GM23338 (cell line): ENCODE results near the gene DLG2. TPM values are rescaled to one million over a fixed set of nuclear protein-coding genes. Genes with fewer than 3 reads are reported as not detected.

ENCODE experiments used
- ATAC-seq: fragments of 200-7000 bp; cut with Tn5 transposase; 3 replicates; pipeline ENCODE4 v1.9.1; 2020
- DNase-seq: peaks from one replicate; pipeline ENCODE4 v3.0.0-alpha.2; 2015; ENCODE audit warnings: low spot score
- H2AFZ ChIP-seq: fragments of 200-600 bp; sonication (generic); 2 replicates; pipeline ENCODE4 v1.8.0; 2016; ENCODE audit warnings: antibody characterized with exemption, mild to moderate bottlenecking, moderate library complexity
- H3F3A ChIP-seq: fragments of 200-600 bp; sonication (generic); replicated peaks from 2 replicates; pipeline ENCODE4 v1.8.0; 2017; ENCODE audit warnings: antibody characterized with exemption, mixed run types, low read depth
- H3K27ac ChIP-seq: fragments of 200-600 bp; sonication (generic); 2 replicates; pipeline ENCODE4 v1.6.1; 2016; ENCODE audit warnings: low read depth
- H3K27me3 ChIP-seq: fragments of 200-600 bp; sonication (generic); 2 replicates; pipeline ENCODE4 v1.8.0; 2016; ENCODE audit warnings: mild to moderate bottlenecking, mixed run types, moderate library complexity; ENCODE audit not compliant: insufficient read depth
- H3K36me3 ChIP-seq: fragments of 200-600 bp; sonication (generic); 2 replicates; pipeline ENCODE4 v1.8.0; 2016; ENCODE audit warnings: mild to moderate bottlenecking; ENCODE audit not compliant: insufficient read depth
- H3K4me1 ChIP-seq: fragments of 200-600 bp; sonication (generic); 2 replicates; pipeline ENCODE4 v1.8.0; 2016; ENCODE audit warnings: mild to moderate bottlenecking, moderate library complexity; ENCODE audit not compliant: insufficient read depth
- H3K4me2 ChIP-seq: fragments of 200-600 bp; sonication (generic); 2 replicates; pipeline ENCODE4 v1.7.1; 2017; ENCODE audit warnings: mixed run types
- H3K4me3 ChIP-seq: fragments of 200-600 bp; sonication (generic); 2 replicates; pipeline ENCODE4 v1.6.1; 2016; ENCODE audit warnings: mixed run types
- H3K79me2 ChIP-seq: fragments of 200-600 bp; sonication (generic); replicated peaks from 2 replicates; pipeline ENCODE4 v1.8.0; 2017; ENCODE audit warnings: mild to moderate bottlenecking; ENCODE audit not compliant: insufficient read depth
- H3K9me2 ChIP-seq: fragments of 200-600 bp; sonication (generic); 2 replicates; pipeline ENCODE4 v1.8.0; 2017; ENCODE audit not compliant: insufficient read depth
- H4K20me1 ChIP-seq: fragments of 200-600 bp; sonication (generic); replicated peaks from 2 replicates; pipeline ENCODE4 v1.8.0; 2017; ENCODE audit warnings: mild to moderate bottlenecking; ENCODE audit not compliant: insufficient read depth
- H3K27ac Mint-ChIP-seq: 2 replicates; pipeline ENCODE4 v1.8.0; 2020; ENCODE audit warnings: inconsistent platforms, mild to moderate bottlenecking, moderate library complexity, mixed read lengths
- H3K27me3 Mint-ChIP-seq: 3 replicates; pipeline ENCODE4 v1.8.0; 2022; ENCODE audit warnings: low read depth, mild to moderate bottlenecking, moderate library complexity, mixed read lengths, inconsistent platforms; ENCODE audit not compliant: insufficient read depth, poor library complexity
- H3K36me3 Mint-ChIP-seq: 3 replicates; pipeline ENCODE4 v1.8.0; 2021; ENCODE audit warnings: low read depth, mild to moderate bottlenecking, inconsistent platforms, moderate library complexity, mixed read lengths
- H3K4me1 Mint-ChIP-seq: 3 replicates; pipeline ENCODE4 v1.8.0; 2020; ENCODE audit warnings: mild to moderate bottlenecking, inconsistent platforms, mixed read lengths
- H3K4me3 Mint-ChIP-seq: 3 replicates; pipeline ENCODE4 v1.8.0; 2021; ENCODE audit warnings: moderate library complexity, mild to moderate bottlenecking, inconsistent platforms, mixed read lengths
- H3K9me3 Mint-ChIP-seq: 3 replicates; pipeline ENCODE4 v1.8.0; 2020; ENCODE audit warnings: moderate library complexity, mild to moderate bottlenecking, inconsistent platforms, mixed read lengths
- CREB1 ChIP-seq: fragments of 250-450 bp; sonication (Bioruptor Pico); IDR thresholded peaks from 2 replicates; pipeline ENCODE4 v1.5.0; 2020; ENCODE audit warnings: low read depth, mild to moderate bottlenecking, moderate library complexity
- EZH2 ChIP-seq: fragments of 200-600 bp; sonication (generic); IDR thresholded peaks from one replicate; pipeline ENCODE4 v1.8.0; 2017; ENCODE audit warnings: antibody characterized with exemption, mild to moderate bottlenecking, low read depth; ENCODE audit not compliant: unreplicated experiment
- EZH2phosphoT487 ChIP-seq: fragments of 200-600 bp; sonication (generic); IDR thresholded peaks from one replicate; pipeline ENCODE4 v1.8.1; 2018; ENCODE audit warnings: antibody characterized with exemption; ENCODE audit not compliant: unreplicated experiment
- NANOG ChIP-seq: IDR thresholded peaks from 2 replicates; pipeline ENCODE4 v1.6.1; 2016; ENCODE audit warnings: antibody characterized with exemption, borderline replicate concordance
- POLR2AphosphoS5 ChIP-seq: IDR thresholded peaks from 2 replicates; pipeline ENCODE4 v1.6.1; 2016; ENCODE audit warnings: antibody characterized with exemption, low read depth
- STAT1 ChIP-seq: IDR thresholded peaks from one replicate; pipeline ENCODE4 v1.6.1; 2016; ENCODE audit warnings: antibody characterized with exemption; ENCODE audit not compliant: unreplicated experiment
- ZNF114 ChIP-seq: fragments of 250-450 bp; sonication (Bioruptor Pico); IDR thresholded peaks from 2 replicates; pipeline ENCODE4 v1.5.0; 2020; ENCODE audit warnings: mild to moderate bottlenecking, moderate library complexity
- ZNF331 ChIP-seq: fragments of 250-450 bp; sonication (Bioruptor Pico); IDR thresholded peaks from 2 replicates; pipeline ENCODE4 v1.5.0; 2020; ENCODE audit warnings: low read depth, mild to moderate bottlenecking, moderate library complexity
- polyA plus RNA-seq: library from polyadenylated mRNA; unstranded; fragments of >200 nt; fragmentation: Nextera tagmentation; extraction: Ambion mirVana; gene quantifications from 2 replicates; pipeline ENCODE4 v1.2.1, GENCODE V29; 2016
- total RNA-seq: library from RNA; depleted of rRNA; stranded (reverse); fragments of >200 nt; shearing (Covaris generic); gene quantifications from 2 replicates; pipeline ENCODE4 v1.2.3, GENCODE V29; 2014
- TF ChIP-seq, protein P1 (sequence below): IDR thresholded peaks from one replicate; pipeline ENCODE4 v1.6.1; 2018; ENCODE audit warnings: antibody characterized with exemption; ENCODE audit not compliant: unreplicated experiment
- TF ChIP-seq, protein P2 (sequence below), 2 experiments: fragments of 200-600 bp in 1 of 2; sonication (generic) in 1 of 2; conservative IDR thresholded peaks; 2 replicates each; pipeline versions ENCODE4 v1.5.1 to v1.6.1; 2016 to 2017; ENCODE audit warnings: antibody characterized with exemption in 2 of 2, low read depth in 2 of 2, mild to moderate bottlenecking in 2 of 2, moderate library complexity in 1 of 2
- TF ChIP-seq, protein P3 (sequence below): IDR thresholded peaks from 2 replicates; pipeline ENCODE4 v1.6.1; 2016; ENCODE audit warnings: antibody characterized with exemption

Gene DLG2
- total and polyA plus RNA-seq, 2 experiments from 2014 or later: 19.8 to 21.5 TPM

DNA sequence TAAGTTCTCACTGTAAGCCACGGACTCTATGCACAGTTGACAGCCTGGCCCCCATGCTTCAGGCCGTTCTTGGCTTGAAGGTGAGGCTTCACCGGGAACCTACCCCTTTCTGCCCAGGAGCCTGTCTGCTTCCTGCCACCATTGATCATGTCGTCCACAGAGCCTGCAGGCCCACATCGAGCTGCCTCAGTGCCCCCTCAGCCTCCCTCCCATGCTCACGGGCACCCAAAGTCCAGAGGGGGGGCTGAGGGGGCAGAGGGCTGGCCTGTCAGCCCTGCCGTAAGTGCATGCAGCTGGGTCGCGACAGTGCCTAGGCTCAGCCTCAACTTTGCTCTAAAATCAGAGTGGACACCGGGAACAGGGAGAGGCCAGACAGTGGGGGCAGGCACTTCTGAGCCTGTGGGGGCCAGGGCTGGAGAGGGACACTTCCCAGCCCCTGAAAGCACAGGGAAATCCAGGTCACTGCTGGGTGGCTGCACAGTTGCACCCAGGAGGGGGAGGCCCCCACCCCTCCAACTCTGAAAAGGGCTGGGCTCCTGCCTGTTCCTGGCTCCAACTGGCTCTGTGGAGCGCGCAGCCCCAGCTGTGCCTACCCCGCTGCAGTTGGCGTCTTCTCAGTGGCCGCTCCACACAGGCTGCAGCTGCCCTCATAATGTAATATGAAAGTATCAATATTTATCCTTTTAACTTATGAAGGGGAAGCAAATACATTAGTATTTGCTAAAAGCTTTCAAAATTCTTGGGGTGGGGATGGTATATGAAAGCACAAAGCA, 598.6 kb downstream of the DLG2 start:
- H3K4me3 Mint-ChIP-seq: no peak overlapping the region
- no peak overlapping the region for H3K27ac Mint-ChIP-seq
- H3K36me3 Mint-ChIP-seq: no peaks in the 10 kb centered on the region
- Histone ChIP-seq H3K4me3 (no peak overlapping the region), H4K20me1 (no peaks in the 10 kb centered on the region), H3K36me3 (no peaks in the 10 kb centered on the region), H3K4me1 (peaks cover 7% of the 10 kb centered on the region; the same call in 1 of the 2 replicates), H2AFZ (no peak overlapping the region), H3K27ac (no peak overlapping the region), H3K27me3 (no peaks in the 10 kb centered on the region), H3K4me2 (no peak overlapping the region), H3K9me2 (no peaks in the 10 kb centered on the region), H3F3A (no peaks in the 10 kb centered on the region), H3K79me2 (no peaks in the 10 kb centered on the region)
- H3K9me3 Mint-ChIP-seq: peaks cover 6% of the 10 kb centered on the region; the same call in 2 of the 3 replicates
- DNase-seq (no peak), ATAC-seq (no peak)
- peaks cover 9% of the 10 kb centered on the region for H3K4me1 Mint-ChIP-seq
- peaks cover 4% of the 10 kb centered on the region for H3K27me3 Mint-ChIP-seq
- TF ChIP-seq, protein P1, sequence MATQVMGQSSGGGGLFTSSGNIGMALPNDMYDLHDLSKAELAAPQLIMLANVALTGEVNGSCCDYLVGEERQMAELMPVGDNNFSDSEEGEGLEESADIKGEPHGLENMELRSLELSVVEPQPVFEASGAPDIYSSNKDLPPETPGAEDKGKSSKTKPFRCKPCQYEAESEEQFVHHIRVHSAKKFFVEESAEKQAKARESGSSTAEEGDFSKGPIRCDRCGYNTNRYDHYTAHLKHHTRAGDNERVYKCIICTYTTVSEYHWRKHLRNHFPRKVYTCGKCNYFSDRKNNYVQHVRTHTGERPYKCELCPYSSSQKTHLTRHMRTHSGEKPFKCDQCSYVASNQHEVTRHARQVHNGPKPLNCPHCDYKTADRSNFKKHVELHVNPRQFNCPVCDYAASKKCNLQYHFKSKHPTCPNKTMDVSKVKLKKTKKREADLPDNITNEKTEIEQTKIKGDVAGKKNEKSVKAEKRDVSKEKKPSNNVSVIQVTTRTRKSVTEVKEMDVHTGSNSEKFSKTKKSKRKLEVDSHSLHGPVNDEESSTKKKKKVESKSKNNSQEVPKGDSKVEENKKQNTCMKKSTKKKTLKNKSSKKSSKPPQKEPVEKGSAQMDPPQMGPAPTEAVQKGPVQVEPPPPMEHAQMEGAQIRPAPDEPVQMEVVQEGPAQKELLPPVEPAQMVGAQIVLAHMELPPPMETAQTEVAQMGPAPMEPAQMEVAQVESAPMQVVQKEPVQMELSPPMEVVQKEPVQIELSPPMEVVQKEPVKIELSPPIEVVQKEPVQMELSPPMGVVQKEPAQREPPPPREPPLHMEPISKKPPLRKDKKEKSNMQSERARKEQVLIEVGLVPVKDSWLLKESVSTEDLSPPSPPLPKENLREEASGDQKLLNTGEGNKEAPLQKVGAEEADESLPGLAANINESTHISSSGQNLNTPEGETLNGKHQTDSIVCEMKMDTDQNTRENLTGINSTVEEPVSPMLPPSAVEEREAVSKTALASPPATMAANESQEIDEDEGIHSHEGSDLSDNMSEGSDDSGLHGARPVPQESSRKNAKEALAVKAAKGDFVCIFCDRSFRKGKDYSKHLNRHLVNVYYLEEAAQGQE: no peak
- TF ChIP-seq, protein P2, sequence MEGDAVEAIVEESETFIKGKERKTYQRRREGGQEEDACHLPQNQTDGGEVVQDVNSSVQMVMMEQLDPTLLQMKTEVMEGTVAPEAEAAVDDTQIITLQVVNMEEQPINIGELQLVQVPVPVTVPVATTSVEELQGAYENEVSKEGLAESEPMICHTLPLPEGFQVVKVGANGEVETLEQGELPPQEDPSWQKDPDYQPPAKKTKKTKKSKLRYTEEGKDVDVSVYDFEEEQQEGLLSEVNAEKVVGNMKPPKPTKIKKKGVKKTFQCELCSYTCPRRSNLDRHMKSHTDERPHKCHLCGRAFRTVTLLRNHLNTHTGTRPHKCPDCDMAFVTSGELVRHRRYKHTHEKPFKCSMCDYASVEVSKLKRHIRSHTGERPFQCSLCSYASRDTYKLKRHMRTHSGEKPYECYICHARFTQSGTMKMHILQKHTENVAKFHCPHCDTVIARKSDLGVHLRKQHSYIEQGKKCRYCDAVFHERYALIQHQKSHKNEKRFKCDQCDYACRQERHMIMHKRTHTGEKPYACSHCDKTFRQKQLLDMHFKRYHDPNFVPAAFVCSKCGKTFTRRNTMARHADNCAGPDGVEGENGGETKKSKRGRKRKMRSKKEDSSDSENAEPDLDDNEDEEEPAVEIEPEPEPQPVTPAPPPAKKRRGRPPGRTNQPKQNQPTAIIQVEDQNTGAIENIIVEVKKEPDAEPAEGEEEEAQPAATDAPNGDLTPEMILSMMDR (conservative IDR thresholded peaks at IDR 0.05; ENCODE audit: low read depth in 2 of 2): 0 out of 4 replicates have a peak, but pooled peaks of 1 of the 2 experiments have one; percentile 4
- TF ChIP-seq CREB1: no peak
- TF ChIP-seq POLR2AphosphoS5: no peak
- no peak for TF ChIP-seq EZH2phosphoT487

DNA sequence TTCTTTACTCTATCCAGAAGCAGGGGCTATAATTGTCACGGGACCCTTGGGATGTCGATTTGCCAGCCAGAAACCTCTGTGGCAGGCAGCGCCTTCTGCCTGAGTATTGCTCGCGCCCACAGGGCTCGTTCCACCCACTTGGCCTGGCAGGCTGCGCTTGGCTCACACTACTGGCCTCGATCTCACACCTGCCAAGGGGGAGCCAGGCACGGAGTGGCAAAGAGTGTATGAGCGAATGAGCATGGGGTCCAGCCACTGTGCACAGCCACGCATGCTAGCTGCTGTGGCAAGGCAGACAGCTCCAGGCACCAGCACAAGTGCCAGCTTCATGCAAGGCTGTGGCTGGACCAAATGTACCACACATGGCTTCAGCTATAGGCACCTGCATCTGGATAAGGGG, 599.8 kb downstream of the DLG2 start:
- H3K9me2 ChIP-seq: no peaks in the 10 kb centered on the region
- no peaks in the 10 kb centered on the region for H3F3A ChIP-seq
- no peaks in the 10 kb centered on the region for H3K27me3 ChIP-seq
- Mint-ChIP-seq H3K9me3 (peaks cover 6% of the 10 kb centered on the region; the same call in 2 of the 3 replicates), H3K36me3 (no peaks in the 10 kb centered on the region), H3K4me3 (no peak overlapping the region), H3K27me3 (peaks cover 4% of the 10 kb centered on the region), H3K27ac (no peak overlapping the region), H3K4me1 (peaks cover 9% of the 10 kb centered on the region)
- H3K4me1 ChIP-seq: peaks cover 7% of the 10 kb centered on the region; the same call in 1 of the 2 replicates
- no peaks in the 10 kb centered on the region for H3K79me2 ChIP-seq
- no peaks in the 10 kb centered on the region for H3K36me3 ChIP-seq
- H2AFZ ChIP-seq: no peak overlapping the region
- DNase-seq (no peak), ATAC-seq (no peak)
- no peak overlapping the region for H3K27ac ChIP-seq
- H3K4me2 ChIP-seq: no peak overlapping the region
- no peak overlapping the region for H3K4me3 ChIP-seq
- H4K20me1 ChIP-seq: no peaks in the 10 kb centered on the region
- no peak for TF ChIP-seq ZNF114 (CRISPR knock-in tag)
- no peak for TF ChIP-seq CREB1
- TF ChIP-seq, protein P3, sequence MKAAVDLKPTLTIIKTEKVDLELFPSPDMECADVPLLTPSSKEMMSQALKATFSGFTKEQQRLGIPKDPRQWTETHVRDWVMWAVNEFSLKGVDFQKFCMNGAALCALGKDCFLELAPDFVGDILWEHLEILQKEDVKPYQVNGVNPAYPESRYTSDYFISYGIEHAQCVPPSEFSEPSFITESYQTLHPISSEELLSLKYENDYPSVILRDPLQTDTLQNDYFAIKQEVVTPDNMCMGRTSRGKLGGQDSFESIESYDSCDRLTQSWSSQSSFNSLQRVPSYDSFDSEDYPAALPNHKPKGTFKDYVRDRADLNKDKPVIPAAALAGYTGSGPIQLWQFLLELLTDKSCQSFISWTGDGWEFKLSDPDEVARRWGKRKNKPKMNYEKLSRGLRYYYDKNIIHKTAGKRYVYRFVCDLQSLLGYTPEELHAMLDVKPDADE: no peak
- TF ChIP-seq POLR2AphosphoS5: no peak
- no peak for TF ChIP-seq STAT1
- TF ChIP-seq NANOG: no peak
- TF ChIP-seq EZH2: no peak
- TF ChIP-seq EZH2phosphoT487: no peak
- TF ChIP-seq, protein P2 (conservative IDR thresholded peaks at IDR 0.05; ENCODE audit: low read depth in 2 of 2): no peak
- TF ChIP-seq ZNF331: no peak
